Measurements from ENCODE around the gene SERGEF.

Gene SERGEF

GRCh38 chr11:18014876-18015275 lies 2.0 kb upstream of the SERGEF start:
- ChIA-PET CTCF (interaction anchor here (1.4 to 2.4 kb wide), 3 partner anchors 24 to 91 kb away, joined by 5 to 8 read pairs (median 6); partner anchors contain the start of gene SAAL1), POLR2A (no interaction called here)
- no peak overlapping the region for H3K4me3 ChIP-seq (ENCODE audit: low read depth, low read length)
- DNase-seq (ENCODE audit: low read depth, low spot score) = no peak
- no peak for TF ChIP-seq CTCF (IDR thresholded peaks at IDR 0.05; ENCODE audit: insufficient read depth, low read length, missing control alignments)

DNA sequence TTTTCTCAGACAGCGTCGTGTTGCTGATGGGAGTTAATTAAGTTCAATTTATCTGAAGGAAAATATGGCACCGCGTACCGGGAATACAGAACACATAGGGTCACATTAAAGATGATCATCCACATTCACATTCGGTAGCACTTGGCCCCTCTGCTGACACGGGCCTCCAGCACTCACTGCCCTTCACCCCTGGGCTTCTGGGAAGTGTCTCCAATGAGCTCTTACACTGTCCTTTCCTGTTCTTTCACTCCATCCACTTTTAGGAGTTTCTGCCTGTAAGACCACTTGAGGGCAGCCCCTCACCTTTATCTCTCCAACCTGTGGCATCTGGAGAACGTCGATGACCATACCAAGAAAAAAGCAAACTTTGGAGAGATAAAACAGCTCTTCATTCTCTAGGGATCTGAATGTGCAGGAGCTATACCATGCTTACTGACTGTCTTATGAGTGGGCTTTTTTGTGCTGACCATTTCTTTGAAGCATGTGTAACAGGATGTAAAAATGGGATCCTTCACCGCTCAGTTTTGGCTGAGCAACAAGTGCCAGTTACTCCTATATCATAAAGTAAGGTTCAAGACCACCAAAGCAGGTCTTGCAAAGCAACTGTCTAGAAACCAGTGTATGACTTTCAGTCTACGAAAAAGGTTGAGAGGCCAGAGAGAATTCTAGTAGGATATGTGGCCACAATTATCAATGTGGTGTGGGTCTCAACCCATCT lies 1.1 kb upstream of the SERGEF start:
- ChIA-PET POLR2A (no interaction called here), CTCF (interaction anchor here (1.4 to 2.1 kb wide), 3 partner anchors 10 to 92 kb away, joined by 5 to 8 read pairs (median 8); partner anchors contain the start of gene SAAL1)
- no peak for DNase-seq (ENCODE audit: low read depth, low spot score)
- TF ChIP-seq CTCF (IDR thresholded peaks at IDR 0.05; ENCODE audit: insufficient read depth, low read length, missing control alignments) = no peak
- H3K4me3 ChIP-seq (ENCODE audit: low read depth, low read length) = peak overlapping the region; percentile 83

GRCh38 chr11:18012122-18012905 lies 533 bp downstream of the SERGEF start:
- no peak for DNase-seq (ENCODE audit: low read depth, low spot score)
- peak overlapping the region; percentile 83 for H3K4me3 ChIP-seq (ENCODE audit: low read depth, low read length)
- POLR2A ChIA-PET = interaction anchor here (0.5 kb wide), 1 partner anchor 521 kb away, joined by 3 read pairs; no protein-coding TSS in a partner anchor
- CTCF ChIA-PET = interaction anchor here (2.1 kb wide), 1 partner anchor 9 kb away, joined by 8 read pairs; no protein-coding TSS in a partner anchor
- no peak for TF ChIP-seq CTCF (IDR thresholded peaks at IDR 0.05; ENCODE audit: insufficient read depth, low read length, missing control alignments)

- ChIA-PET CTCF (no interaction called here), POLR2A (no interaction called here)
Observed at GRCh38 chr11:18011633-18012032, 1.2 kb downstream of the SERGEF start.

DNA sequence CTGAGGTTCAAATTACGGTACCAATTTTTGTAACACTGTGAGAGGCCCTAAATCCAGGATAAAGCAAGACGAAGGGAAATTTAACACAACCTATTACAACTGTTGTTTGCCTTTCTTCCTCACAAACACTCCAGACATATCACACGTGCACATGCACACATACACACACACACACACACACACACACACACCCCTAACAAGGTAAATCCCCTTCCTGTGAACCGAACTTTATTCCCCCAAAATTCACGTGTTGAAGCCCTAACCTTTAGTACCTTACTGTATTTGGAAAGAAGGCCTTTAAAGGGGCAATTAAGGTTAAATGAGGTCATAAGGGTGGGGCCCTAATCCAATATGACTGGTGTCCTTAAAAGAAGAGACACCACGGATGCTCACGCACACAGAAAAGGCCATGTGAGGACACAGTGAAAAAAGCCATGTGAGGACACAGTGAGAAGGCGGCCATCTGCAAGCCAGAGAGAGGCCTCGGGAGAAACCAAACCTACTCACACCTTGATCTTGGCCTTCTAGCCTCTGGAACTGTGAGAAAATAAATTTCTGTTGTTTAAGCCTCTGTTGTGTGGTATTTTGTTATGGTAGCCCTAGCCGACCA lies 1.8 kb downstream of the SERGEF start:
- no peak overlapping the region for H3K4me3 ChIP-seq (ENCODE audit: low read depth, low read length)
- no peak for TF ChIP-seq CTCF (IDR thresholded peaks at IDR 0.05; ENCODE audit: insufficient read depth, low read length, missing control alignments)
- ChIA-PET POLR2A (no interaction called here), CTCF (no interaction called here)
- no peak for DNase-seq (ENCODE audit: low read depth, low spot score)

More at GRCh38 chr11:18011633-18012032, 1.2 kb downstream of the SERGEF start:
- H3K4me3 ChIP-seq (ENCODE audit: low read depth, low read length) = peak overlapping the region; percentile 83
- no peak for TF ChIP-seq CTCF (IDR thresholded peaks at IDR 0.05; ENCODE audit: insufficient read depth, low read length, missing control alignments)
- no peak for DNase-seq (ENCODE audit: low read depth, low spot score)

Data from AG04449 (cell line).